ENCODE measurements around the gene PTPRN. TPM values are rescaled to one million over a fixed set of nuclear protein-coding genes. Genes with fewer than 3 reads are reported as not detected.

Gene PTPRN
- total and polyA plus RNA-seq, 2 donors (not counting 3 experiments of a cell fraction or from before 2014, with no cell fraction given), result not detected

- BruUV-seq (replicated peaks), result TSS peak; percentile 35
- H2AFZ ChIP-seq (ENCODE audit: low read depth, low read length), result peak overlapping the region; percentile 9
Measured at GRCh38 chr2:219279916-219280516, 29.2 kb downstream of the PTPRN start.

GRCh38 chr2:219279151-219279915 lies 29.9 kb downstream of the PTPRN start, which contains the start of gene DNAJB2:
TSS of gene DNAJB2 (plus strand) at chr2:219279366. CDS start at chr2:219279834, 468 bp downstream.
- peaks cover 17% of the 10 kb centered on the region for H3K4me1 ChIP-seq (ENCODE audit: control insufficient read depth, extremely low read depth, insufficient read depth, low read length)
- TF ChIP-seq JUN (IDR thresholded peaks at IDR 0.05; ENCODE audit: borderline replicate concordance, insufficient read depth, insufficient read length, low read depth) (peak; percentile 62), POLR2AphosphoS5 (IDR thresholded peaks at IDR 0.05; ENCODE audit: insufficient read depth, low read depth, low read length) (peak; percentile 93), MAX (IDR thresholded peaks at IDR 0.05; ENCODE audit: insufficient read depth, insufficient read length) (no peak), POLR2A (IDR thresholded peaks at IDR 0.05; ENCODE audit: low read depth, low read length) (peak; percentile 93), MYC (IDR thresholded peaks at IDR 0.05; ENCODE audit: low read depth, low read length) (no peak), CTCF (IDR thresholded peaks at IDR 0.05; ENCODE audit: extremely low read depth in 1 of 2, insufficient read depth in 1 of 2, low read depth in 1 of 2, low read length in 2 of 2) (peak in 1 of 2 donors; percentile 15), GATA2 (IDR thresholded peaks at IDR 0.05; ENCODE audit: insufficient read depth, insufficient read length, low read depth, low read length) (no peak), FOS (IDR thresholded peaks at IDR 0.05; ENCODE audit: borderline replicate concordance, insufficient read depth, low read length) (no peak)
- H3K4me2 ChIP-seq (ENCODE audit: insufficient read depth, low read length), result peak within 1 kb of the TSS; percentile 76
- no peaks in the 10 kb centered on the region for H3K79me2 ChIP-seq (ENCODE audit: control insufficient read depth, insufficient read depth, low read length)
- H3K27me3 ChIP-seq (ENCODE audit: control insufficient read depth in 2 of 2, insufficient read depth in 2 of 2, low read length in 2 of 2), result no peaks in the 10 kb centered on the region
- peak within 1 kb of the TSS; percentile 74 for H3K9ac ChIP-seq (replicated peaks; ENCODE audit: extremely low read depth, insufficient read depth, low read length)
- peak; percentile 99 for DNase-seq (ENCODE audit: low read depth, low spot score)
- peaks cover 0 to 12% of the 10 kb centered on the region in 2 experiments for H3K36me3 ChIP-seq (ENCODE audit: control insufficient read depth in 2 of 2, extremely low read depth in 1 of 2, insufficient read depth in 2 of 2, low read length in 2 of 2)
- intact Hi-C loops (cut with micrococcal nuclease), result loop anchor here (1.0 to 5.0 kb wide), 9 partner anchors 15 to 119 kb away; partner anchors contain the start of genes ABCB6, DNPEP, GLB1L and NHEJ1
- BruUV-seq (replicated peaks), result no TSS peak
- peak within 1 kb of the TSS; percentile 85 for H3K27ac ChIP-seq (ENCODE audit: insufficient read depth, low read depth, low read length)
- dilution Hi-C loops (cut with MboI; ENCODE audit: extremely low pct_ligation_motif_present, low sequenced_read_pairs), result no loop called here
- H3K9me3 ChIP-seq (replicated peaks; ENCODE audit: control insufficient read depth, insufficient read depth, low read length), result no peaks in the 10 kb centered on the region
- POLR2A ChIA-PET, result interaction anchor here (0.6 to 1.9 kb wide), 5 partner anchors 25 to 109 kb away, joined by 3 to 6 read pairs (median 3); partner anchors contain the start of genes DNPEP, GLB1L and STK16
- peak within 1 kb of the TSS; percentile 79 for H2AFZ ChIP-seq (ENCODE audit: low read depth, low read length)
- peak within 1 kb of the TSS; percentile 9 to 55 (median 47) for H3K4me3 ChIP-seq (replicated peaks in 1 of 3; ENCODE audit: insufficient read depth in 1 of 3, low read depth in 1 of 3, low read length in 3 of 3)
- CTCF ChIA-PET, result interaction anchor here (0.6 to 12.6 kb wide), 16 partner anchors 10 to 299 kb away, joined by 3 to 253 read pairs (median 4); partner anchors contain the start of genes ABCB6, ANKZF1, ATG9A and CNPPD1
- H4K20me1 ChIP-seq (replicated peaks; ENCODE audit: control insufficient read depth, extremely low read depth, insufficient read depth, low read length), result no peaks in the 10 kb centered on the region
- no peak for FAIRE-seq
- no peaks in the 10 kb centered on the region for H3K9me1 ChIP-seq (replicated peaks; ENCODE audit: control insufficient read depth, extremely low read depth, insufficient read depth, low read length)

More at GRCh38 chr2:219279916-219280516, 29.2 kb downstream of the PTPRN start:
- ChIA-PET CTCF (interaction anchor here (1.4 to 12.6 kb wide), 4 partner anchors 15 to 74 kb away, joined by 6 to 253 read pairs (median 12); partner anchors contain the start of genes ANKZF1, ATG9A, GLB1L and STK16), POLR2A (interaction anchor here (1.0 to 1.9 kb wide), 2 partner anchors 35 to 108 kb away, joined by 3 to 6 read pairs; partner anchors contain the start of genes DNPEP, GLB1L and STK16)
- no peak for DNase-seq (ENCODE audit: low read depth, low spot score)
- Histone ChIP-seq H3K4me1 (ENCODE audit: control insufficient read depth, extremely low read depth, insufficient read depth, low read length) (peaks cover 17% of the 10 kb centered on the region), H3K36me3 (ENCODE audit: control insufficient read depth in 2 of 2, extremely low read depth in 1 of 2, insufficient read depth in 2 of 2, low read length in 2 of 2) (peaks cover 0 to 18% of the 10 kb centered on the region in 2 experiments), H3K27ac (ENCODE audit: insufficient read depth, low read depth, low read length) (peak overlapping the region; percentile 85), H3K27me3 (ENCODE audit: control insufficient read depth in 2 of 2, insufficient read depth in 2 of 2, low read length in 2 of 2) (no peaks in the 10 kb centered on the region), H3K9me3 (replicated peaks; ENCODE audit: control insufficient read depth, insufficient read depth, low read length) (no peaks in the 10 kb centered on the region), H3K4me3 (replicated peaks in 1 of 3; ENCODE audit: insufficient read depth in 1 of 3, low read depth in 1 of 3, low read length in 3 of 3) (peak overlapping the region in 2 of 3 experiments; percentile 47 to 55), H3K79me2 (ENCODE audit: control insufficient read depth, insufficient read depth, low read length) (no peaks in the 10 kb centered on the region), H3K9ac (replicated peaks; ENCODE audit: extremely low read depth, insufficient read depth, low read length) (peak overlapping the region; percentile 74), H3K4me2 (ENCODE audit: insufficient read depth, low read length) (peak overlapping the region; percentile 76), H3K9me1 (replicated peaks; ENCODE audit: control insufficient read depth, extremely low read depth, insufficient read depth, low read length) (no peaks in the 10 kb centered on the region), H4K20me1 (replicated peaks; ENCODE audit: control insufficient read depth, extremely low read depth, insufficient read depth, low read length) (no peaks in the 10 kb centered on the region)
- intact Hi-C loops (cut with micrococcal nuclease), result loop anchor here (1.0 to 5.0 kb wide), 9 partner anchors 14 to 120 kb away; partner anchors contain the start of genes ABCB6, DNPEP, GLB1L and NHEJ1
- TF ChIP-seq GATA2 (IDR thresholded peaks at IDR 0.05; ENCODE audit: insufficient read depth, insufficient read length, low read depth, low read length) (no peak), JUN (IDR thresholded peaks at IDR 0.05; ENCODE audit: borderline replicate concordance, insufficient read depth, insufficient read length, low read depth) (no peak), FOS (IDR thresholded peaks at IDR 0.05; ENCODE audit: borderline replicate concordance, insufficient read depth, low read length) (no peak)
- no peak for FAIRE-seq
- dilution Hi-C loops (cut with MboI; ENCODE audit: extremely low pct_ligation_motif_present, low sequenced_read_pairs), result no loop called here

Data from endothelial cell of umbilical vein (primary cell).